SH-SY5Y (cell line): Measurements from ENCODE around the gene ACSL6.

Experiments
- GATA2 ChIP-seq: IDR thresholded peaks from 2 replicates; pipeline ENCODE4 v1.6.1; 2011; ENCODE audit warnings: mild to moderate bottlenecking, low read depth, low read length
- GATA3 ChIP-seq: IDR thresholded peaks from 2 replicates; pipeline ENCODE4 v1.6.1; 2011; ENCODE audit warnings: low read depth, mild to moderate bottlenecking, low read length, moderate library complexity

DNA sequence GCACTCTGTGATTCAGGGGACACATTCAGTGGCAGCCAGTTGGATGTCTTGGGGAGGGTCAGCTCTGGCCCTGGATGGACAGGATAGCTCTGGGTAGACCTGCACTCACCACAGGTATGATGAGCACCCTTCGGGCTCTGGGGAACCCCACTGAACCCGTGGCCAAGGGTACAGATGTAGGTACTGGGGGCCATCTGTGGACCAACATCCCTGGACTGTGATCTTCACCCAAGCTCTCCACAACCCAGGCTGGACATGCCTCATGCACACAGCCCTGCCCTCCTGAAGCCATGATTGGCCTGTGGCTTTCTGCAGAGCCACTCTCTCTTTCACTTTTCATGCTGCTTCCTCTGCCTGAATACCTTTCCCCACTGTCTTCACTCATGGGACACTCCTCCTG lies 15.6 kb upstream of the ACSL6 start:
- TF ChIP-seq GATA2, result no peak
- no peak for TF ChIP-seq GATA3
